ENCODE data around the gene PKP2. TPM values are rescaled to one million over a fixed set of nuclear protein-coding genes. Genes with fewer than 3 reads are reported as not detected.

PKP2 gene
- total and polyA plus RNA-seq, 2 experiments from 2014 or later, result 60.0 to 62.4 TPM

DNA sequence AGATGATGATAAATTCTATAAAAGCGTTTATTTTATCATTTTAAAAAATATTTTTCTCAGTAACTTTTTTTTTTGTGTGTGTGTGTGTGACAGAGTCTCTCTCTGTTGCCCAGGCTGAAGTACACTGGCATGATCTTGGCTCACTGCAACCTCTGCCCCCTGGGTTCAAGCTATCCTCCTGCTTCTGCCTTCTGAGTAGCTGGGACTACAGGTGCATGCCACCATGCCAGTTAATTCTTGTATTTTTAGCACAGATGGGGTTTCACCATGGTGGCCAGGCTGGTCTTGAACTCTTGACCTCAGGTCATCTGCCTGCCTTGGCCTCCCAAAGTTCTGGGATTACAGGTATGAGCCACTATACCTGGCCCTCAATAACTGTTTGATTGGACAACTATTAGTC lies 37.2 kb downstream of the PKP2 start:
- no peaks in the 10 kb centered on the region for H3K9me3 ChIP-seq (ENCODE audit: low read depth)
- H4K20me1 ChIP-seq (ENCODE audit: insufficient read depth, poor library complexity, severe bottlenecking), result no peaks in the 10 kb centered on the region
- no peaks in the 10 kb centered on the region for H3K36me3 ChIP-seq (replicated peaks; ENCODE audit: insufficient read depth, low read depth)
- WGBS (ENCODE audit: low lambda C conversion rate, missing lambda C conversion rate), result 90% methylated on average over 1 of the region's 1 CpG
- no peaks in the 10 kb centered on the region for H3K27me3 ChIP-seq
- no peak overlapping the region for H2AFZ ChIP-seq
- no peak overlapping the region for H3K27ac ChIP-seq
- H3K79me2 ChIP-seq, result peaks cover 81% of the 10 kb centered on the region
- DNase-seq (ENCODE audit: low spot score), result no peak
- no peak overlapping the region for H3K4me2 ChIP-seq
- TF ChIP-seq EZH2phosphoT487 (IDR thresholded peaks at IDR 0.05; ENCODE audit: low read depth, severe bottlenecking, unreplicated experiment), result no peak
- TF ChIP-seq, protein P1, sequence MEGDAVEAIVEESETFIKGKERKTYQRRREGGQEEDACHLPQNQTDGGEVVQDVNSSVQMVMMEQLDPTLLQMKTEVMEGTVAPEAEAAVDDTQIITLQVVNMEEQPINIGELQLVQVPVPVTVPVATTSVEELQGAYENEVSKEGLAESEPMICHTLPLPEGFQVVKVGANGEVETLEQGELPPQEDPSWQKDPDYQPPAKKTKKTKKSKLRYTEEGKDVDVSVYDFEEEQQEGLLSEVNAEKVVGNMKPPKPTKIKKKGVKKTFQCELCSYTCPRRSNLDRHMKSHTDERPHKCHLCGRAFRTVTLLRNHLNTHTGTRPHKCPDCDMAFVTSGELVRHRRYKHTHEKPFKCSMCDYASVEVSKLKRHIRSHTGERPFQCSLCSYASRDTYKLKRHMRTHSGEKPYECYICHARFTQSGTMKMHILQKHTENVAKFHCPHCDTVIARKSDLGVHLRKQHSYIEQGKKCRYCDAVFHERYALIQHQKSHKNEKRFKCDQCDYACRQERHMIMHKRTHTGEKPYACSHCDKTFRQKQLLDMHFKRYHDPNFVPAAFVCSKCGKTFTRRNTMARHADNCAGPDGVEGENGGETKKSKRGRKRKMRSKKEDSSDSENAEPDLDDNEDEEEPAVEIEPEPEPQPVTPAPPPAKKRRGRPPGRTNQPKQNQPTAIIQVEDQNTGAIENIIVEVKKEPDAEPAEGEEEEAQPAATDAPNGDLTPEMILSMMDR (IDR thresholded peaks at IDR 0.05; ENCODE audit: poor library complexity), result no peak
- TF ChIP-seq EZH2 (IDR thresholded peaks at IDR 0.05; ENCODE audit: borderline replicate concordance), result no peak
- peaks cover 5% of the 10 kb centered on the region for H3K4me1 ChIP-seq (ENCODE audit: insufficient read depth)
- H3K9me2 ChIP-seq (replicated peaks; ENCODE audit: insufficient read depth), result no peaks in the 10 kb centered on the region
- no peak overlapping the region for H3K4me3 ChIP-seq

GRCh38 chr12:32854716-32855115 lies 41.9 kb downstream of the PKP2 start:
- Histone ChIP-seq H3K27ac (no peak overlapping the region), H3K9me2 (replicated peaks; ENCODE audit: insufficient read depth) (no peaks in the 10 kb centered on the region), H3K4me3 (no peak overlapping the region), H3K4me2 (no peak overlapping the region), H3K79me2 (peaks cover 48% of the 10 kb centered on the region), H2AFZ (no peak overlapping the region), H3K9me3 (ENCODE audit: low read depth) (no peaks in the 10 kb centered on the region), H3K27me3 (no peaks in the 10 kb centered on the region), H3K36me3 (replicated peaks; ENCODE audit: insufficient read depth, low read depth) (no peaks in the 10 kb centered on the region), H3K4me1 (ENCODE audit: insufficient read depth) (peaks cover under 1% of the 10 kb centered on the region), H4K20me1 (ENCODE audit: insufficient read depth, poor library complexity, severe bottlenecking) (no peaks in the 10 kb centered on the region)
- no peak for DNase-seq (ENCODE audit: low spot score)
- TF ChIP-seq, protein P1 (IDR thresholded peaks at IDR 0.05; ENCODE audit: poor library complexity), result no peak
- WGBS (ENCODE audit: low lambda C conversion rate, missing lambda C conversion rate), result 83% methylated on average over 1 of the region's 1 CpG

GRCh38 chr12:32854097-32854496 lies 42.5 kb downstream of the PKP2 start:
- no peaks in the 10 kb centered on the region for H3K27me3 ChIP-seq
- no peak overlapping the region for H3K4me2 ChIP-seq
- no peak overlapping the region for H3K4me3 ChIP-seq
- no peak for DNase-seq (ENCODE audit: low spot score)
- no peaks in the 10 kb centered on the region for H3K4me1 ChIP-seq (ENCODE audit: insufficient read depth)
- no peaks in the 10 kb centered on the region for H3K9me3 ChIP-seq (ENCODE audit: low read depth)
- no peaks in the 10 kb centered on the region for H4K20me1 ChIP-seq (ENCODE audit: insufficient read depth, poor library complexity, severe bottlenecking)
- peaks cover 43% of the 10 kb centered on the region for H3K79me2 ChIP-seq
- no peak overlapping the region for H3K27ac ChIP-seq
- no peak for TF ChIP-seq EZH2 (IDR thresholded peaks at IDR 0.05; ENCODE audit: borderline replicate concordance)
- TF ChIP-seq, protein P1 (IDR thresholded peaks at IDR 0.05; ENCODE audit: poor library complexity), result no peak
- no peak for TF ChIP-seq EZH2phosphoT487 (IDR thresholded peaks at IDR 0.05; ENCODE audit: low read depth, severe bottlenecking, unreplicated experiment)
- H2AFZ ChIP-seq, result no peak overlapping the region
- H3K36me3 ChIP-seq (replicated peaks; ENCODE audit: insufficient read depth, low read depth), result no peaks in the 10 kb centered on the region
- no peaks in the 10 kb centered on the region for H3K9me2 ChIP-seq (replicated peaks; ENCODE audit: insufficient read depth)
- WGBS (ENCODE audit: low lambda C conversion rate, missing lambda C conversion rate), result 65% methylated on average over 4 of the region's 4 CpGs

DNA sequence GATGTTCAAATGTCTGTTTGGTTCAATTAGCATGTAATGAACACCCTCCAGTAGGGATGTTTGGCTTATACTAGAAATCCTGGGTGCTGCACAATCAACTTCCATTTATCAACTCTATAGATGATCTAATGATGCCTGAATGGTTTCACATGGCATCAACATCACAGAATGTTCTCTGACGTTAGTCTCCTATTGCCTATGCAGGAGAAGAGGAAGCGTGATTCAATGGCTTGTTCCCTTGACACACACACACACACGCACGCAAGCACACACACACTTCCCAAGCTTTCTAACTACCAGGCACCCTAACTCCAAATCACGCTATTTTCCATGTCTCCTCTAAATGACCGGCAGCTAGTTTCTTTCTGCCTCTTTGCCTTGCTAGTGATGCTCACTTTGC lies 49.3 kb downstream of the PKP2 start:
- peaks cover 15% of the 10 kb centered on the region for H3K79me2 ChIP-seq
- H4K20me1 ChIP-seq (ENCODE audit: insufficient read depth, poor library complexity, severe bottlenecking), result no peaks in the 10 kb centered on the region
- no peaks in the 10 kb centered on the region for H3K9me3 ChIP-seq (ENCODE audit: low read depth)
- peaks cover 17% of the 10 kb centered on the region for H3K4me1 ChIP-seq (ENCODE audit: insufficient read depth)
- H3K27ac ChIP-seq, result no peak overlapping the region
- no peaks in the 10 kb centered on the region for H3K9me2 ChIP-seq (replicated peaks; ENCODE audit: insufficient read depth)
- no peaks in the 10 kb centered on the region for H3K36me3 ChIP-seq (replicated peaks; ENCODE audit: insufficient read depth, low read depth)
- no peak overlapping the region for H3K4me3 ChIP-seq
- H2AFZ ChIP-seq, result no peak overlapping the region
- H3K27me3 ChIP-seq, result no peaks in the 10 kb centered on the region
- no peak overlapping the region for H3K4me2 ChIP-seq
- 94% methylated on average over 6 of the region's 6 CpGs for WGBS (ENCODE audit: low lambda C conversion rate, missing lambda C conversion rate)
- DNase-seq (ENCODE audit: low spot score), result no peak
- TF ChIP-seq EZH2phosphoT487 (IDR thresholded peaks at IDR 0.05; ENCODE audit: low read depth, severe bottlenecking, unreplicated experiment) (no peak), EZH2 (IDR thresholded peaks at IDR 0.05; ENCODE audit: borderline replicate concordance) (no peak)
- TF ChIP-seq, protein P1 (IDR thresholded peaks at IDR 0.05; ENCODE audit: poor library complexity), result no peak
